SK-N-SH treated with all-trans-retinoic acid at 6 μM for 48 hours (cell line): ENCODE data around the gene CPNE4.
"Not testable (repeated sequence)": the region's sequence is repeated elsewhere in the genome, so short reads cannot be mapped to it uniquely, and the experiment has no call there.

Source experiments
- ATAC-seq: fragments of 200-7000 bp; cut with Tn5 transposase; 3 replicates; pipeline ENCODE4 v1.9.1; 2020; ENCODE audit warnings: mild to moderate bottlenecking, moderate library complexity
- CSDC2 ChIP-seq: fragments of 250-450 bp; sonication (Bioruptor Pico); IDR thresholded peaks from 2 replicates; pipeline ENCODE4 v1.5.0; 2020; ENCODE audit warnings: mild to moderate bottlenecking, moderate library complexity
- ESRRG ChIP-seq: fragments of 250-450 bp; sonication (Bioruptor Pico); IDR thresholded peaks from 2 replicates; pipeline ENCODE4 v1.6.1; 2021; ENCODE audit warnings: mild to moderate bottlenecking
- GLIS3 ChIP-seq: fragments of 250-450 bp; sonication (Bioruptor Pico); IDR thresholded peaks from 2 replicates; pipeline ENCODE4 v1.5.0; 2020; ENCODE audit warnings: mild to moderate bottlenecking, moderate library complexity
- ISL1 ChIP-seq: fragments of 250-450 bp; sonication (Bioruptor Pico); IDR thresholded peaks from 2 replicates; pipeline ENCODE4 v2.1.2; 2022; ENCODE audit warnings: mild to moderate bottlenecking, moderate library complexity
- OSR1 ChIP-seq: fragments of 250-450 bp; sonication (Bioruptor Pico); IDR thresholded peaks from 2 replicates; pipeline ENCODE4 v1.8.0; 2022; ENCODE audit warnings: moderate library complexity, mild to moderate bottlenecking, inconsistent platforms
- PPARA ChIP-seq: fragments of 250-450 bp; sonication (Bioruptor Pico); IDR thresholded peaks from 2 replicates; pipeline ENCODE4 v1.5.0; 2020; ENCODE audit warnings: mild to moderate bottlenecking, borderline replicate concordance
- RARB ChIP-seq: fragments of 250-450 bp; sonication (Bioruptor Pico); IDR thresholded peaks from 2 replicates; pipeline ENCODE4 v1.8.0; 2021; ENCODE audit warnings: mild to moderate bottlenecking, moderate library complexity
- SNAI2 ChIP-seq: fragments of 250-450 bp; sonication (Bioruptor Pico); IDR thresholded peaks from 2 replicates; pipeline ENCODE4 v1.5.0; 2020; ENCODE audit warnings: mild to moderate bottlenecking, moderate library complexity
- ZC3H10 ChIP-seq: fragments of 250-450 bp; sonication (Bioruptor Pico); IDR thresholded peaks from 2 replicates; pipeline ENCODE4 v1.5.1; 2021; ENCODE audit warnings: mild to moderate bottlenecking, moderate library complexity
- ZFP3 ChIP-seq: fragments of 250-450 bp; sonication (Bioruptor Pico); IDR thresholded peaks from 2 replicates; pipeline ENCODE4 v1.5.0; 2020; ENCODE audit warnings: mild to moderate bottlenecking, moderate library complexity
- ZFP30 ChIP-seq: fragments of 450-650 bp; formaldehyde crosslinking; IDR thresholded peaks from 2 replicates; pipeline ENCODE4 v1.5.0; 2022; ENCODE audit warnings: mild to moderate bottlenecking, moderate library complexity
- ZNF565 ChIP-seq: fragments of 450-650 bp; formaldehyde crosslinking; conservative IDR thresholded peaks from 2 replicates; pipeline ENCODE4 v1.5.0; 2020; ENCODE audit warnings: low read depth, mild to moderate bottlenecking, moderate library complexity
- ZNF70 ChIP-seq: fragments of 450-650 bp; formaldehyde crosslinking; IDR thresholded peaks from 2 replicates; pipeline ENCODE4 v1.5.0; 2020; ENCODE audit warnings: mild to moderate bottlenecking, moderate library complexity
- TF ChIP-seq, protein P1 (sequence below): fragments of 250-450 bp; sonication (Bioruptor Pico); IDR thresholded peaks from 2 replicates; pipeline ENCODE4 v1.5.1; 2021; ENCODE audit warnings: mild to moderate bottlenecking, moderate library complexity
- TF ChIP-seq, protein P2 (sequence below): fragments of 250-450 bp; sonication (Bioruptor Pico); IDR thresholded peaks from 2 replicates; pipeline ENCODE4 v1.5.0; 2020; ENCODE audit warnings: mild to moderate bottlenecking, moderate library complexity
- TF ChIP-seq, protein P3 (sequence below): fragments of 250-450 bp; sonication (Bioruptor Pico); IDR thresholded peaks from 2 replicates; pipeline ENCODE4 v1.8.0; 2020; ENCODE audit warnings: mild to moderate bottlenecking, moderate library complexity, borderline replicate concordance
- TF ChIP-seq, protein P4 (sequence below): fragments of 250-450 bp; sonication (Bioruptor Pico); IDR thresholded peaks from 2 replicates; pipeline ENCODE4 v1.8.0; 2021; ENCODE audit warnings: low read depth, mild to moderate bottlenecking, moderate library complexity, borderline replicate concordance

Gene CPNE4

DNA sequence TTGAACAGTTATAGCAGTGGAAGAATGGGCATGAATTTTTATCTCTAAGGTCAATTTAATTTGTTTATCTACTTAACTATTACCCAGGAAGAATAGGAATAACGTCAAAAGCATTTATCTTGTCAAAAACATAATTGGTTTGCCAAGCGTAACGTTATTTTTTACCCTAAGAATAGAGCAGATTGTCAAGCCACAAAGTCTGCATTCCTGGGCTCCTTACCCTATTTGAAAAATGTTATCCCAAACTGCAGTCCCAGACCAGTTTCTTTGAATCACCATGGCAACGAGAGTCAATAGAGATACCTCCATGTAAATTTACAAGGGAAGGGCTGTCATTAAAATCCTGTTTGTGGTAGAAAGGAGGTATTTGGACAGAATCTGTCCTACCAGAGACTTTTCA is 61.1 kb downstream of the CPNE4 start (continued):
- no peak for TF ChIP-seq GLIS3 (CRISPR knock-in tag)
- TF ChIP-seq, all 23 proteins: peak for 0

DNA sequence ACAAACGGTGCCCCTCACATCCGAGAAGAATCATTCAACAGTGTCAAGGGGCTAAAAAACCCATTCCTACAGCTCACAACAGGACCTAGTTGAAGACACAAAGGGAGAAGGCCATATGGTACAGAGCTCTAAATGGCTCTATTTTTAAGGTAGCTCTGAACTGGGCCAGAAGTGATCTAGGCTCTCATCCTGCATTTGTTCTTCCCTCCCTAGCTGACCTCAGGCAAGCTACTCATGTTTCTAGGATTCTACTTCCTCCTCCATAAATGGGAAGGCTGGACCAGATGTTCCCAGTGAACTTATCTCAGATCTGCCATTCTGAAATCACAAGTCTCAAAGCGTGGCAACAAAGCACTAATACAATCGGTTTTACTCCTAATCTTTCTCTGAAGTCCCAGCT is 62.3 kb downstream of the CPNE4 start:
- ATAC-seq, result no peak
- TF ChIP-seq ISL1 (CRISPR knock-in tag), result no peak
- TF ChIP-seq ZNF565, result no peak
- no peak for TF ChIP-seq SNAI2 (CRISPR knock-in tag)
- TF ChIP-seq CSDC2 (CRISPR knock-in tag), result no peak
- no peak for TF ChIP-seq PPARA (CRISPR knock-in tag)
- TF ChIP-seq, protein P1, sequence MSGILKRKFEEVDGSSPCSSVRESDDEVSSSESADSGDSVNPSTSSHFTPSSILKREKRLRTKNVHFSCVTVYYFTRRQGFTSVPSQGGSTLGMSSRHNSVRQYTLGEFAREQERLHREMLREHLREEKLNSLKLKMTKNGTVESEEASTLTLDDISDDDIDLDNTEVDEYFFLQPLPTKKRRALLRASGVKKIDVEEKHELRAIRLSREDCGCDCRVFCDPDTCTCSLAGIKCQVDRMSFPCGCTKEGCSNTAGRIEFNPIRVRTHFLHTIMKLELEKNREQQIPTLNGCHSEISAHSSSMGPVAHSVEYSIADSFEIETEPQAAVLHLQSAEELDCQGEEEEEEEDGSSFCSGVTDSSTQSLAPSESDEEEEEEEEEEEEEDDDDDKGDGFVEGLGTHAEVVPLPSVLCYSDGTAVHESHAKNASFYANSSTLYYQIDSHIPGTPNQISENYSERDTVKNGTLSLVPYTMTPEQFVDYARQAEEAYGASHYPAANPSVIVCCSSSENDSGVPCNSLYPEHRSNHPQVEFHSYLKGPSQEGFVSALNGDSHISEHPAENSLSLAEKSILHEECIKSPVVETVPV (CRISPR knock-in tag), result no peak
- TF ChIP-seq, protein P2, sequence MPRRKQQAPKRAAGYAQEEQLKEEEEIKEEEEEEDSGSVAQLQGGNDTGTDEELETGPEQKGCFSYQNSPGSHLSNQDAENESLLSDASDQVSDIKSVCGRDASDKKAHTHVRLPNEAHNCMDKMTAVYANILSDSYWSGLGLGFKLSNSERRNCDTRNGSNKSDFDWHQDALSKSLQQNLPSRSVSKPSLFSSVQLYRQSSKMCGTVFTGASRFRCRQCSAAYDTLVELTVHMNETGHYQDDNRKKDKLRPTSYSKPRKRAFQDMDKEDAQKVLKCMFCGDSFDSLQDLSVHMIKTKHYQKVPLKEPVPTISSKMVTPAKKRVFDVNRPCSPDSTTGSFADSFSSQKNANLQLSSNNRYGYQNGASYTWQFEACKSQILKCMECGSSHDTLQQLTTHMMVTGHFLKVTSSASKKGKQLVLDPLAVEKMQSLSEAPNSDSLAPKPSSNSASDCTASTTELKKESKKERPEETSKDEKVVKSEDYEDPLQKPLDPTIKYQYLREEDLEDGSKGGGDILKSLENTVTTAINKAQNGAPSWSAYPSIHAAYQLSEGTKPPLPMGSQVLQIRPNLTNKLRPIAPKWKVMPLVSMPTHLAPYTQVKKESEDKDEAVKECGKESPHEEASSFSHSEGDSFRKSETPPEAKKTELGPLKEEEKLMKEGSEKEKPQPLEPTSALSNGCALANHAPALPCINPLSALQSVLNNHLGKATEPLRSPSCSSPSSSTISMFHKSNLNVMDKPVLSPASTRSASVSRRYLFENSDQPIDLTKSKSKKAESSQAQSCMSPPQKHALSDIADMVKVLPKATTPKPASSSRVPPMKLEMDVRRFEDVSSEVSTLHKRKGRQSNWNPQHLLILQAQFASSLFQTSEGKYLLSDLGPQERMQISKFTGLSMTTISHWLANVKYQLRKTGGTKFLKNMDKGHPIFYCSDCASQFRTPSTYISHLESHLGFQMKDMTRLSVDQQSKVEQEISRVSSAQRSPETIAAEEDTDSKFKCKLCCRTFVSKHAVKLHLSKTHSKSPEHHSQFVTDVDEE (CRISPR knock-in tag), result no peak
- TF ChIP-seq ZFP30 (CRISPR knock-in tag), result no peak
- no peak for TF ChIP-seq ZFP3 (CRISPR knock-in tag)
- TF ChIP-seq GLIS3 (CRISPR knock-in tag), result no peak
- no peak for TF ChIP-seq ESRRG
- TF ChIP-seq RARB (CRISPR knock-in tag), result no peak
- TF ChIP-seq, protein P3, sequence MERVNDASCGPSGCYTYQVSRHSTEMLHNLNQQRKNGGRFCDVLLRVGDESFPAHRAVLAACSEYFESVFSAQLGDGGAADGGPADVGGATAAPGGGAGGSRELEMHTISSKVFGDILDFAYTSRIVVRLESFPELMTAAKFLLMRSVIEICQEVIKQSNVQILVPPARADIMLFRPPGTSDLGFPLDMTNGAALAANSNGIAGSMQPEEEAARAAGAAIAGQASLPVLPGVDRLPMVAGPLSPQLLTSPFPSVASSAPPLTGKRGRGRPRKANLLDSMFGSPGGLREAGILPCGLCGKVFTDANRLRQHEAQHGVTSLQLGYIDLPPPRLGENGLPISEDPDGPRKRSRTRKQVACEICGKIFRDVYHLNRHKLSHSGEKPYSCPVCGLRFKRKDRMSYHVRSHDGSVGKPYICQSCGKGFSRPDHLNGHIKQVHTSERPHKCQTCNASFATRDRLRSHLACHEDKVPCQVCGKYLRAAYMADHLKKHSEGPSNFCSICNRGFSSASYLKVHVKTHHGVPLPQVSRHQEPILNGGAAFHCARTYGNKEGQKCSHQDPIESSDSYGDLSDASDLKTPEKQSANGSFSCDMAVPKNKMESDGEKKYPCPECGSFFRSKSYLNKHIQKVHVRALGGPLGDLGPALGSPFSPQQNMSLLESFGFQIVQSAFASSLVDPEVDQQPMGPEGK (CRISPR knock-in tag), result no peak

DNA sequence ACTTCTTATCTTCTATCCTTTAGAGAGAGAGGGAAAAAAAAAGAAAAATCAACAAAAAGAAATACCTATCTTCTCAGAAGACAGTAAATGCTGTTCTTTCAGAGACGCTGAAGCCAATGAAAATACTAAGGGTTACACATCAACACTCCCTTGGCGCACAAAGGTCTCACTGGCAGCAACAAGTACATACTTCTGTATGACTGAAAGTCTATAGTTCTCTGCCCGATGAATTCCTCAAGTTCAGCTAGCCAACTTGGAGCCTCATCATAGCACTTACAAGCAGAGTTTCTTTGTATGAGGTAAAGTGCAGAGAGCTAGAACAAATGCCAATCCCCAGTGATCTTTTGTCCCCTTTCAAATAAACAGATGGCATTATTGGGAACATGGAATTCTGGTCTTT is 62.7 kb downstream of the CPNE4 start:
- ATAC-seq, result no peak
- TF ChIP-seq, protein P1 (CRISPR knock-in tag), result no peak
- TF ChIP-seq OSR1 (CRISPR knock-in tag) (no peak), ZC3H10 (CRISPR knock-in tag) (no peak), ZNF70 (CRISPR knock-in tag) (no peak), PPARA (CRISPR knock-in tag) (no peak), ZNF565 (no peak)
- TF ChIP-seq, protein P4, sequence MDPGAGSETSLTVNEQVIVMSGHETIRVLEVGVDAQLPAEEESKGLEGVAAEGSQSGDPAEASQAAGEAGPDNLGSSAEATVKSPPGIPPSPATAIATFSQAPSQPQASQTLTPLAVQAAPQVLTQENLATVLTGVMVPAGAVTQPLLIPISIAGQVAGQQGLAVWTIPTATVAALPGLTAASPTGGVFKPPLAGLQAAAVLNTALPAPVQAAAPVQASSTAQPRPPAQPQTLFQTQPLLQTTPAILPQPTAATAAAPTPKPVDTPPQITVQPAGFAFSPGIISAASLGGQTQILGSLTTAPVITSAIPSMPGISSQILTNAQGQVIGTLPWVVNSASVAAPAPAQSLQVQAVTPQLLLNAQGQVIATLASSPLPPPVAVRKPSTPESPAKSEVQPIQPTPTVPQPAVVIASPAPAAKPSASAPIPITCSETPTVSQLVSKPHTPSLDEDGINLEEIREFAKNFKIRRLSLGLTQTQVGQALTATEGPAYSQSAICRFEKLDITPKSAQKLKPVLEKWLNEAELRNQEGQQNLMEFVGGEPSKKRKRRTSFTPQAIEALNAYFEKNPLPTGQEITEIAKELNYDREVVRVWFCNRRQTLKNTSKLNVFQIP (CRISPR knock-in tag), result no peak
- TF ChIP-seq, protein P3 (CRISPR knock-in tag), result no peak

DNA sequence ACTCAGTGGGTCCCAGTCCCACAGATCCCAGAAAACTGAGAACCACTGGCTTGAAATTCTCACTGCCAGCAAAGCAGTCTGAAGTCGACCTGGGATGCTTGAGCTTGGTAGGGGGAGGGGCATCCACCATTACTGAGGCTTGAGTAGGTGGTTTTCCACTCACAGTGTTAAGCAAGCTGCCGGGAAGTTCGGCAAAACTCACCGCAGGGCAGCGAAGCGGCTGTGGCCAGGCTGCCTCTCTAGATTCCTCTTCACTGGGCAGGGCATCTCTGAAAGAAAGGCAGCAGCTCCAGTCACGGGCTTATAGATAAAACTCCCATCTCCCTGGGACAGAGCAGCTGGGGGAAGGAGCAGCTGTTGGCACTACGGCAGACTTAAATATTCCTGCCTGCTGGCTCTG is 71.4 kb downstream of the CPNE4 start:
- ATAC-seq, result not testable (repeated sequence)
